ENCODE data around the gene CER1.

Gene CER1

DNA sequence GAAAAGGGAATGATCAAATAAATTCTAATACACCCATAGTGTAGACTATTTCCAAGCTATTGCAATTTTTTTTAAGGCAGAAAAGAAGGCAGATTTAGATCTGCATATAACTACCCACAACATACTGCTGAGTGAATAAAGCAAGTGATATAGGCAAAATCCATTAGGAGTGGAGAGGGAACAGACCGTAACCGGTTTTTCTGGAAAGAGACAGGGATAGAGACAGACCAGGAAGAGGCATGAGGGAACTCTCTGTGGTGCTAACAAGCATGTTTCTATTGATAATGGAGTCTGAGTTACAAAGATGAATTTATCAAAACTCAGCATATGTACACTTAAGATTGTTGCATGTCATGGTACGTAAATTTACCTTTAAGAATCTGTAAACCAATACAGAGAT lies 43.8 kb downstream of the CER1 start:
- DNase-seq (ENCODE audit: low read depth), result no peak
- no peak overlapping the region for H3K4me3 ChIP-seq (ENCODE audit: low read depth, low read length)
- TF ChIP-seq POLR2A (IDR thresholded peaks at IDR 0.05; ENCODE audit: extremely low read depth, insufficient read length), result no peak
- no peak for TF ChIP-seq CTCF (IDR thresholded peaks at IDR 0.05; ENCODE audit: low read depth, low read length)
- TF ChIP-seq MYC (IDR thresholded peaks at IDR 0.05; ENCODE audit: low read depth, low read length), result no peak
- no peak for TF ChIP-seq MAX (IDR thresholded peaks at IDR 0.05; ENCODE audit: low read depth, low read length)

DNA sequence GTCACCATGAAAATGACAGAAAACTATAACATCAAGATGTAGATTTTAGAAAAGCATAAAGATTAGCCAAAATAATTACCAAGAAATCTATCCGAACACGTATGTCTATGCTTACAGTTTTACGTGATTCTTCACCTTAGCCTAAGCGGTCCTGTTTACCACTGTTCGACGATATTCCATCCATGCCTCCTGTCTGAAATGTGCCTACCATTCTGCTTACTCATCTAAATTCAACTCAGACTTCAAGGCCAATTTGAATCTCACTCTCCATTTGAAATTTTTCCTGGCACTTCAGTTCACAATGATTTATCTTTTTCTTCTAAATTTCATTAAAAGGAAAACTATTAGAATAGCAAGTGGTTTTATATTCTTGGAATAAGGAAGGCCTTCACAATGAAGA lies 44.7 kb downstream of the CER1 start:
- TF ChIP-seq MYC (IDR thresholded peaks at IDR 0.05; ENCODE audit: low read depth, low read length) (no peak), POLR2A (IDR thresholded peaks at IDR 0.05; ENCODE audit: extremely low read depth, insufficient read length) (no peak), MAX (IDR thresholded peaks at IDR 0.05; ENCODE audit: low read depth, low read length) (no peak), CTCF (IDR thresholded peaks at IDR 0.05; ENCODE audit: low read depth, low read length) (no peak)
- no peak overlapping the region for H3K4me3 ChIP-seq (ENCODE audit: low read depth, low read length)
- DNase-seq (ENCODE audit: low read depth), result no peak

DNA sequence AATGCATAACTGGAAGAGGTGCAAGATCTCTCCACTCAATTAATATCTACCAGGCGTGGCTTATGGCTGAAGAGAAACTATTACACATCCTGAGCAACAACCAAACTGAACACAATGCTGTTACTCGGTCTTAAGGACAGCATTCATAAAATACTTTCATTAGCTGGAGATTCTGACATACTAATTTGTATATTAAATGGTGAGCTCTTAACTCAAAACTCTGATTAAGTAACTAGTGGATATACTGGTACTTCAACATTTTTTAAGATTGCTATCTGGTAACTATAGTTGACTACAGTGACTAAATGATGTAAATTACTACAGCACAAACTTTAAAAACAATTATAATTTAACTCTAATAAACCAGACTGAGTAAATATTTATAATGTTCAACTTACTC lies 45.1 kb downstream of the CER1 start:
- no peak for TF ChIP-seq MYC (IDR thresholded peaks at IDR 0.05; ENCODE audit: low read depth, low read length)
- TF ChIP-seq MAX (IDR thresholded peaks at IDR 0.05; ENCODE audit: low read depth, low read length), result no peak
- TF ChIP-seq CTCF (IDR thresholded peaks at IDR 0.05; ENCODE audit: low read depth, low read length), result no peak
- no peak for TF ChIP-seq POLR2A (IDR thresholded peaks at IDR 0.05; ENCODE audit: extremely low read depth, insufficient read length)
- H3K4me3 ChIP-seq (ENCODE audit: low read depth, low read length), result no peak overlapping the region
- no peak for DNase-seq (ENCODE audit: low read depth)

- H3K4me3 ChIP-seq (ENCODE audit: low read depth, low read length), result no peak overlapping the region
- DNase-seq (ENCODE audit: low read depth), result no peak
- TF ChIP-seq POLR2A (IDR thresholded peaks at IDR 0.05; ENCODE audit: extremely low read depth, insufficient read length) (no peak), MYC (IDR thresholded peaks at IDR 0.05; ENCODE audit: low read depth, low read length) (no peak), CTCF (IDR thresholded peaks at IDR 0.05; ENCODE audit: low read depth, low read length) (no peak), MAX (IDR thresholded peaks at IDR 0.05; ENCODE audit: low read depth, low read length) (no peak)
Observed at GRCh38 chr9:14674630-14675029, 47.9 kb downstream of the CER1 start.

DNA sequence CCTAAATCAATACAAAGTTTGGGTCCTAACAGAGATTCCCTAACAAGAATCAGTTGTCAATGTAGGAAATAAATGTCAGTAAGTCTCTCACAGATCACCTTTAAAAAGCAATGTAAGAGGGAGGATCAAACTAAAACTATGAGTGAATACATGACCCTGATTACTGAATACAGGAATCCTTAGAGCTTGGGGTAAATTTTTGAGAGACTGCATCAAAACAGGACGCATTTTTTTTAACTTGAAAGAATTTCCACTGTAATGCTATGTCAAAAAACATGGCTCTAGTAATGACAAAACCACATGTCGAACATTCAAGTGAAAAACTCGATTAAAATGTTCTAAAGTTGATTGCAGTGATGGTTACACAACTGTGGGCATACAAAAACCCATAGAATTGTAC lies 51.2 kb downstream of the CER1 start:
- no peak for TF ChIP-seq MAX (IDR thresholded peaks at IDR 0.05; ENCODE audit: low read depth, low read length)
- TF ChIP-seq POLR2A (IDR thresholded peaks at IDR 0.05; ENCODE audit: extremely low read depth, insufficient read length), result no peak
- no peak for TF ChIP-seq CTCF (IDR thresholded peaks at IDR 0.05; ENCODE audit: low read depth, low read length)
- no peak for TF ChIP-seq MYC (IDR thresholded peaks at IDR 0.05; ENCODE audit: low read depth, low read length)
- DNase-seq (ENCODE audit: low read depth), result no peak
- H3K4me3 ChIP-seq (ENCODE audit: low read depth, low read length), result no peak overlapping the region

DNA sequence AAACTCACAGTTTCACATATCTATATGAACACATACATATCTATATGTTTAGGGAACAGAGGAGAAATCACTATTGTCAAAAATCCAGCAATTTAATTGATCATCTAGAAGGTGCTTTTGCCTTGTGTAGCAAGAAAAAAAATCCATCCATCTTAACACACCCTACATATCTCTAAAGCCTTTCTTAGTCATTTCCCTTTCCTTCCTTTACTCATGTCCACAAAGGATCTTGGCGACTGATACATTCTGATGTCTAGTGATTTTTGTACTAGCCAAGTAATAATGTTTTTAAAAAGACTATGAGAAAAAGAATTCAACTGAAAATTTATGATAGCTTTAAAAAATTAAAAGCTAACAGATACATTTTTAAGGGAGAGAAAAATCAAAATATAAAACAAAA lies 51.8 kb downstream of the CER1 start:
- DNase-seq (ENCODE audit: low read depth), result no peak
- no peak overlapping the region for H3K4me3 ChIP-seq (ENCODE audit: low read depth, low read length)
- TF ChIP-seq CTCF (IDR thresholded peaks at IDR 0.05; ENCODE audit: low read depth, low read length), result no peak
- no peak for TF ChIP-seq MAX (IDR thresholded peaks at IDR 0.05; ENCODE audit: low read depth, low read length)
- no peak for TF ChIP-seq POLR2A (IDR thresholded peaks at IDR 0.05; ENCODE audit: extremely low read depth, insufficient read length)
- TF ChIP-seq MYC (IDR thresholded peaks at IDR 0.05; ENCODE audit: low read depth, low read length), result no peak
